DND-41 (cell line): ENCODE results near the gene THSD7B.

Source experiments
- ATAC-seq: fragments of 200-7000 bp; cut with Tn5 transposase; 3 replicates; pipeline ENCODE4 v1.9.1; 2021; ENCODE audit warnings: low read depth; ENCODE audit not compliant: insufficient read depth
- DNase-seq: peaks from one replicate; pipeline ENCODE4 v3.0.0-alpha.2; 2020
- H2AFZ ChIP-seq: 2 replicates; pipeline ENCODE4 v1.6.0; 2012; ENCODE audit warnings: low read depth, low read length
- H3K27ac ChIP-seq: 2 replicates; pipeline ENCODE4 v1.5.1; 2012; ENCODE audit warnings: low read length, inconsistent platforms
- H3K27me3 ChIP-seq: fragments of 200-600 bp; sonication (generic); 2 replicates; pipeline ENCODE4 v1.6.0; 2012; ENCODE audit warnings: low read length, mild to moderate bottlenecking, inconsistent platforms; ENCODE audit not compliant: insufficient read depth, poor library complexity
- H3K36me3 ChIP-seq: 2 replicates; pipeline ENCODE4 v1.5.1; 2012; ENCODE audit warnings: low read length, inconsistent platforms; ENCODE audit not compliant: insufficient read depth
- H3K4me1 ChIP-seq: 2 replicates; pipeline ENCODE4 v1.5.1; 2012; ENCODE audit warnings: mild to moderate bottlenecking, low read length; ENCODE audit not compliant: insufficient read depth
- H3K4me2 ChIP-seq: 2 replicates; pipeline ENCODE4 v1.6.0; 2012; ENCODE audit warnings: mild to moderate bottlenecking, moderate library complexity, low read length, inconsistent platforms; ENCODE audit not compliant: insufficient read depth
- H3K4me3 ChIP-seq, 2 experiments: fragments of 200-600 bp in 1 of 2; shearing (Covaris generic) in 1 of 2; 2 replicates each; pipeline ENCODE4 v1.5.1; 2012 to 2016; ENCODE audit warnings: inconsistent platforms in 2 of 2, low read length in 2 of 2, mild to moderate bottlenecking in 2 of 2, low read depth in 1 of 2, moderate library complexity in 1 of 2
- H3K79me2 ChIP-seq: 2 replicates; pipeline ENCODE4 v1.6.0; 2012; ENCODE audit warnings: low read length, inconsistent platforms; ENCODE audit not compliant: insufficient read depth
- H3K9ac ChIP-seq: 2 replicates; pipeline ENCODE4 v1.6.0; 2012; ENCODE audit warnings: low read depth, mild to moderate bottlenecking, inconsistent platforms, low read length, moderate library complexity
- H3K9me3 ChIP-seq: 2 replicates; pipeline ENCODE4 v1.5.1; 2012; ENCODE audit warnings: low read length, moderate library complexity, mild to moderate bottlenecking, inconsistent platforms; ENCODE audit not compliant: insufficient read depth, severe bottlenecking
- H4K20me1 ChIP-seq: 2 replicates; pipeline ENCODE4 v1.6.0; 2012; ENCODE audit warnings: low read length; ENCODE audit not compliant: insufficient read depth
- EZH2 ChIP-seq: IDR thresholded peaks from 3 replicates; pipeline ENCODE4 v1.6.1; 2012; ENCODE audit warnings: borderline replicate concordance, low read depth, mild to moderate bottlenecking, moderate library complexity, low read length, inconsistent platforms; ENCODE audit not compliant: severe bottlenecking
- TF ChIP-seq, protein P1 (sequence below): IDR thresholded peaks from 2 replicates; pipeline ENCODE4 v1.5.1; 2012; ENCODE audit warnings: borderline replicate concordance, low read length, moderate library complexity, mild to moderate bottlenecking; ENCODE audit not compliant: poor library complexity, severe bottlenecking; ENCODE audit errors: extremely low read depth

THSD7B gene

DNA sequence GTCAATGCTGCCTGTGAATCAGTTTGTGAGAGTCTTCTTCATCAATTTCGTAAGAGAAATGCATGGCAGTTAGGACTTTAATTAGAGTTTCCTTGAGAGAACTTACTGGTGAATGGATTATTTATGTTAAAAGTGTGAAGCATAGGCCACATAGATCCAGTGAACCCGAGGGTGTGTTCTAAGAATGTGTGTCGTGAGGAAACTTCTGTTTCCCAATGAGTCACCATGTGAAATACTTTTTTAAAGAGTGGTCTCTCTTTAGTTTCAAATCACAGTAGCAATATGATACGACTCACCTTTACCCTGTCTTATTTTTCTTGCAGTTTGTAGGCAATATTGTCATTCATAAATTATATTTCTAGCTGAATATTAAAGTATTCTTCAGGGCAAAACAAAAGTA is 18.5 kb downstream of the THSD7B start:
- H2AFZ ChIP-seq, result no peak overlapping the region
- no peak overlapping the region for H3K4me2 ChIP-seq
- H3K9ac ChIP-seq, result no peak overlapping the region
- no peak for TF ChIP-seq EZH2
- TF ChIP-seq, protein P1, sequence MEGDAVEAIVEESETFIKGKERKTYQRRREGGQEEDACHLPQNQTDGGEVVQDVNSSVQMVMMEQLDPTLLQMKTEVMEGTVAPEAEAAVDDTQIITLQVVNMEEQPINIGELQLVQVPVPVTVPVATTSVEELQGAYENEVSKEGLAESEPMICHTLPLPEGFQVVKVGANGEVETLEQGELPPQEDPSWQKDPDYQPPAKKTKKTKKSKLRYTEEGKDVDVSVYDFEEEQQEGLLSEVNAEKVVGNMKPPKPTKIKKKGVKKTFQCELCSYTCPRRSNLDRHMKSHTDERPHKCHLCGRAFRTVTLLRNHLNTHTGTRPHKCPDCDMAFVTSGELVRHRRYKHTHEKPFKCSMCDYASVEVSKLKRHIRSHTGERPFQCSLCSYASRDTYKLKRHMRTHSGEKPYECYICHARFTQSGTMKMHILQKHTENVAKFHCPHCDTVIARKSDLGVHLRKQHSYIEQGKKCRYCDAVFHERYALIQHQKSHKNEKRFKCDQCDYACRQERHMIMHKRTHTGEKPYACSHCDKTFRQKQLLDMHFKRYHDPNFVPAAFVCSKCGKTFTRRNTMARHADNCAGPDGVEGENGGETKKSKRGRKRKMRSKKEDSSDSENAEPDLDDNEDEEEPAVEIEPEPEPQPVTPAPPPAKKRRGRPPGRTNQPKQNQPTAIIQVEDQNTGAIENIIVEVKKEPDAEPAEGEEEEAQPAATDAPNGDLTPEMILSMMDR, result no peak
- no peaks in the 10 kb centered on the region for H3K36me3 ChIP-seq
- H3K27me3 ChIP-seq, result peaks cover 3% of the 10 kb centered on the region
- H3K27ac ChIP-seq, result no peak overlapping the region
- no peaks in the 10 kb centered on the region for H4K20me1 ChIP-seq
- H3K79me2 ChIP-seq, result no peaks in the 10 kb centered on the region
- no peak for ATAC-seq
- no peak for DNase-seq
- no peak overlapping the region for H3K4me3 ChIP-seq
- H3K4me1 ChIP-seq, result no peaks in the 10 kb centered on the region
- H3K9me3 ChIP-seq, result no peaks in the 10 kb centered on the region

DNA sequence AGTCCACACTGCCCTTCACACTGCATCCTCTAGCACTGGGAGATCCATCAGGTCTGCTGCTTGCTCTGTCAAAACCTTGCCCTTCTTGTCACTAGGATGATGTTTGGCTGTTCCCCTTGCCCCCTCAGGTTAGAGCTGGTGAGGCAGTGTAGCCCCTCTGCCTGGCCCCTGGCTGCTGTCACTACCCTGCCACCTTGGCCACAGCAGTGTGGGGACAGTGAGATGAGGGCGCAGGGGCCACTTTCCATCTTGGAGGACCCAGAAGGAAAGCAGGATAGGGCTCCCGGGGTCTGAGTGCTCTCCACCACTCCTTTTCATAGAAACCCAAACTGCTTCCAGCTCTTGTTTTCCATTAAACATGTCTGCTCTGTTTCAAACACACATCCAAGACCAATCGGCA is 19.9 kb downstream of the THSD7B start:
- DNase-seq (no peak), ATAC-seq (no peak)
- H3K79me2 ChIP-seq, result no peaks in the 10 kb centered on the region

DNA sequence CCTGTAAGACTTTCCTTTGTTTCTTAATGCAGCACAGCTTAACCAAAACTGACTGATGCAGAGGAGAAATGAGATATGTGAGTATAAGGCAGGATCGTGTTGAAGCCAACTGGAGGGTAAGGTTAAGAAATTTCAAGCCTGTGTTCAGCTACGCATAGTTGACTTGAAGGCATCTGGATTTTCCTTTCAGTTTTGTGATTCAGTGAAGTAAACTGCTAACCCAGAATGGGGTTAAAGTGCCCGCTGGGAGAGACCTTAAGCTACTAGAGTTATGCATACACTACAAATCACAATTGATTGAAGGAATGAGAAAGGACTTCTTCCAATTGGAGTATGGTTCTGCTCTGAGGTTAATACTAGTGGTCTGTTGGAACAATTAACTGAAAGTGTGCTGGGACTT is 22.6 kb downstream of the THSD7B start:
- Histone ChIP-seq H3K4me1 (no peaks in the 10 kb centered on the region), H3K4me3 (no peak overlapping the region), H3K36me3 (no peaks in the 10 kb centered on the region), H4K20me1 (no peaks in the 10 kb centered on the region), H3K27ac (no peak overlapping the region), H3K79me2 (no peaks in the 10 kb centered on the region), H3K27me3 (peaks cover 10% of the 10 kb centered on the region), H3K9ac (no peak overlapping the region), H2AFZ (no peak overlapping the region), H3K4me2 (no peak overlapping the region), H3K9me3 (no peaks in the 10 kb centered on the region)
- ATAC-seq (no peak), DNase-seq (no peak)
- TF ChIP-seq, protein P1, result no peak
- no peak for TF ChIP-seq EZH2

More for the DNA sequence above, 19.9 kb downstream of the THSD7B start:
- peaks cover 10% of the 10 kb centered on the region for H3K27me3 ChIP-seq
- no peak overlapping the region for H3K9ac ChIP-seq
- no peak overlapping the region for H3K27ac ChIP-seq
- H3K36me3 ChIP-seq, result no peaks in the 10 kb centered on the region
- H3K9me3 ChIP-seq, result no peaks in the 10 kb centered on the region
- no peaks in the 10 kb centered on the region for H3K4me1 ChIP-seq
- no peak overlapping the region for H3K4me3 ChIP-seq
- TF ChIP-seq EZH2, result no peak
- TF ChIP-seq, protein P1, result no peak
- H4K20me1 ChIP-seq, result no peaks in the 10 kb centered on the region
- H3K4me2 ChIP-seq, result no peak overlapping the region
- H2AFZ ChIP-seq, result no peak overlapping the region

DNA sequence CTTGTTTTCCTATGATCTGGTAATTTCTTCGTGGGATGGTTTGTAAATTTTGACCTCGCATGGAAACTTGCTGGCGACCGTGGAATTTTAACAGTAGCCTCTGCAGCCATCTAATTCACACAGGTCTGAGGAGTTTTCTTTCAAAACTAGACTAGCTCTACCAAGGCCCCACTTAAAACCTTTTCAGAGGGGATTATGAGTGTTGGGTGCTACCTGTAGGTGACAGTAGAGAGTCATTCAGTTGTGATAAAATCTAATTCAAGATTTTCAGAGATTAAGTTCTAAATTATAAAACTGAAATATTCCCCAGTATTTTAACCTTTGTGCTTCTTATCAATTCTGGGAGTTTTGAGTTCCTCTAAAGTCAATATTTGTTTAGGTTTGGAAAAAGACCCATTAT is 31.0 kb downstream of the THSD7B start:
- Histone ChIP-seq H3K4me1 (no peaks in the 10 kb centered on the region), H3K27ac (no peak overlapping the region), H2AFZ (no peak overlapping the region), H3K79me2 (no peaks in the 10 kb centered on the region), H3K36me3 (no peaks in the 10 kb centered on the region), H3K9ac (no peak overlapping the region), H3K9me3 (no peaks in the 10 kb centered on the region), H3K4me2 (no peak overlapping the region), H3K4me3 (no peak overlapping the region), H3K27me3 (no peaks in the 10 kb centered on the region), H4K20me1 (no peaks in the 10 kb centered on the region)
- no peak for TF ChIP-seq EZH2
- TF ChIP-seq, protein P1, result peak; percentile 33
- DNase-seq, result no peak
- ATAC-seq, result no peak
